ENCODE data around the gene PLAC8. TPM values are rescaled to one million over a fixed set of nuclear protein-coding genes. Genes with fewer than 3 reads are reported as not detected.

PLAC8 gene
- total and polyA plus RNA-seq, 2 of the 8 experiments (the other 6 are each of a cell fraction or from before 2014, with no cell fraction given), result 0.98 to 1.1 TPM

DNA sequence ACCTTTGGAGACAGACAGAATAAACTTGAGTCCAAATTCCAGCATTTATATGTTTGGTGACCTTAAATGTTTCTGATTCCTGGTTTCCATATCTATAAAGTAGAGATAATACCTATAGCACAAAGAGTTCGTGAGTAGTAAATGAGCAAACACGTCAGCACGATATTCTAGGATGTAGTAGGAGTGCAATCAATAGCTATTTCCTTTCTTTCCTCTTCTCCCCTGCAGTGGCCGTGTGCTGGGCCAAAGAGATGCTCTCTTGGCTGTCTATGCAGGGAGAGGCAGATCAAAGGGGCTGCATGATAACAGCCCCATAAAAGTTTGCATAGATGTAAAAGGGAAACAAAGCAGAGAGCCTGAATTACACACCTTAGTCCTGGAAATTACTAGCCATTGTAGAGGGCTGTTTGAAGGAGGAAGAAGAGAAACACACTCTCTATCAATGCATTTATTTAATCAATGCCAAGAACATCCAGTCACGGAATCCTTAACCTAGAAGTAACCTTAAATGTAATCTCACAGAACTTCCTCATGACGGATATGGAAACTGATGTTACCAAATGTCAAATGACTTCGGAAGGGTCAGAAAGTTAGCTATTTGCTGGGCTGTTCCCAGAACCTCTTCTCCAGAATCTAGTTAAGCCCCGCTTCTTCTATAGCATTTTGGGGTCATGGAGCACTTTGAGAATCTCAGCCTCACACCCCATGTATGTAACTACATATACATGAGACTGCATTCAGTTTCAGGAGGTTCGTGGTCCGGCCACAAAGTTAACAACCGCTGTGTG, 35.5 kb upstream of the PLAC8 start:
- no peak overlapping the region for H2BK5ac ChIP-seq (ENCODE audit: low read depth, low read length)
- ChIA-PET POLR2A (ENCODE audit: partially characterized antibody) (no interaction called here), CTCF (ENCODE audit: partially characterized antibody) (interaction anchor here (0.9 to 1.2 kb wide), 3 partner anchors 10 to 110 kb away, joined by 3 to 5 read pairs (median 4); no protein-coding TSS in a partner anchor)
- no peak overlapping the region for H2BK120ac ChIP-seq (replicated peaks; ENCODE audit: low read depth, low read length)
- no peak overlapping the region for H2BK15ac ChIP-seq (ENCODE audit: low read length)
- H3K18ac ChIP-seq (ENCODE audit: extremely low read depth, low read length), result no peak overlapping the region
- no peak overlapping the region for H3K23ac ChIP-seq (ENCODE audit: insufficient read length)
- DNase-seq (ENCODE audit: low read depth in 1 of 2, low spot score in 2 of 2) (no peak), FAIRE-seq (no peak)
- H4K5ac ChIP-seq (ENCODE audit: insufficient read length, low read depth, low read length), result no peak overlapping the region
- no peak overlapping the region for H3K27ac ChIP-seq (ENCODE audit: low read depth, low read length)
- TF ChIP-seq SIX5 (IDR thresholded peaks at IDR 0.05; ENCODE audit: low read depth, low read length) (no peak), CBX5 (IDR thresholded peaks at IDR 0.05; ENCODE audit: low read depth, low read length) (no peak), PHF8 (conservative IDR thresholded peaks at IDR 0.05; ENCODE audit: low read depth, low read length) (no peak), GABPA (IDR thresholded peaks at IDR 0.05; ENCODE audit: borderline replicate concordance, insufficient read depth, low read length) (no peak), TEAD4 (IDR thresholded peaks at IDR 0.05; ENCODE audit: low read depth, low read length) (no peak)
- H2AK5ac ChIP-seq (ENCODE audit: low read depth, low read length), result no peak overlapping the region
- H3K79me2 ChIP-seq (ENCODE audit: control insufficient read depth in 1 of 2, insufficient read depth in 2 of 2, low read length in 2 of 2), result no peaks in the 10 kb centered on the region
- no peak overlapping the region for H3K56ac ChIP-seq (replicated peaks; ENCODE audit: insufficient read length, low read depth, low read length)
- no peak overlapping the region for H3K9ac ChIP-seq (replicated peaks in 1 of 4; ENCODE audit: extremely low read depth in 1 of 4, low read depth in 3 of 4, low read length in 3 of 4)
- no peaks in the 10 kb centered on the region for H3K36me3 ChIP-seq (ENCODE audit: control insufficient read depth in 2 of 4, insufficient read depth in 4 of 4, low read length in 3 of 4)
- H3K79me1 ChIP-seq (ENCODE audit: low read depth, low read length), result no peaks in the 10 kb centered on the region
- no peaks in the 10 kb centered on the region for H3K4me1 ChIP-seq (replicated peaks in 1 of 4; ENCODE audit: control insufficient read depth in 3 of 4, insufficient read depth in 4 of 4, low read length in 3 of 4)
- no peak overlapping the region for H4K8ac ChIP-seq (ENCODE audit: extremely low read depth, insufficient read depth, low read length)
- peaks cover 0 to 1% (median 0%) of the 10 kb centered on the region in 4 experiments; a peak in 1 of 7 replicates for H3K27me3 ChIP-seq (replicated peaks in 1 of 4; ENCODE audit: control insufficient read depth in 3 of 4, extremely low read depth in 1 of 4, insufficient read depth in 3 of 4, low read length in 3 of 4)
- H4K91ac ChIP-seq (replicated peaks; ENCODE audit: insufficient read length, low read length), result no peak overlapping the region
- H3K9me3 ChIP-seq (ENCODE audit: insufficient read depth in 2 of 2, low read depth in 1 of 2, low read length in 1 of 2), result no peaks in the 10 kb centered on the region
- H4K20me1 ChIP-seq (replicated peaks in 1 of 2; ENCODE audit: control insufficient read depth in 1 of 2, insufficient read depth in 2 of 2, low read length in 2 of 2), result no peaks in the 10 kb centered on the region
- H3K23me2 ChIP-seq (ENCODE audit: low read depth, low read length), result no peaks in the 10 kb centered on the region
- no peak overlapping the region for H3K4me2 ChIP-seq (ENCODE audit: insufficient read depth in 1 of 2, low read depth in 2 of 2, low read length in 2 of 2)
- H2AFZ ChIP-seq (ENCODE audit: low read length), result no peak overlapping the region
- H3K4ac ChIP-seq (replicated peaks; ENCODE audit: insufficient read length, low read depth, low read length), result no peak overlapping the region
- WGBS, 2 experiments (ENCODE audit: extremely low coverage in 1 of 2, insufficient coverage in 1 of 2, insufficient read length in 1 of 2, insufficient replicate concordance in 2 of 2, low coverage in 1 of 2, low lambda C conversion rate in 2 of 2, missing lambda C conversion rate in 1 of 2), result 86% methylated on average over 11 of the region's 11 CpGs; no CpG with 5 or more reads in 1 of the 2 experiments
- H2BK12ac ChIP-seq (ENCODE audit: low read depth, low read length), result no peak overlapping the region
- no peak overlapping the region for H3K4me3 ChIP-seq (ENCODE audit: extremely low read depth in 1 of 4, insufficient read depth in 2 of 4, low read depth in 3 of 4, low read length in 4 of 4)
- H3K14ac ChIP-seq (ENCODE audit: insufficient read length), result no peak overlapping the region
- no peak overlapping the region for H2BK20ac ChIP-seq (ENCODE audit: low read length)
